HepG2 (cell line): ENCODE results near the gene TAOK3. TPM values are rescaled to one million over a fixed set of nuclear protein-coding genes. Genes with fewer than 3 reads are reported as not detected.
A peak's percentile ranks its signal among the peaks of the same experiment; 100 is the strongest.

ENCODE experiments used
- ARID2 ChIP-seq: sonication (generic); formaldehyde crosslinking; IDR thresholded peaks from 2 replicates; pipeline ENCODE4 v1.8.1; 2022; ENCODE audit warnings: mild to moderate bottlenecking, missing genetic modification reagents, borderline replicate concordance
- ELK4 ChIP-seq: sonication (generic); formaldehyde crosslinking; IDR thresholded peaks from 2 replicates; pipeline ENCODE4 v1.9.0; 2021; ENCODE audit warnings: missing genetic modification reagents, borderline replicate concordance
- HDAC1 ChIP-seq: sonication (generic); formaldehyde crosslinking; IDR thresholded peaks from 2 replicates; pipeline ENCODE4 v1.5.1; 2020; ENCODE audit warnings: mild to moderate bottlenecking, missing genetic modification reagents
- IRX3 ChIP-seq: sonication (generic); formaldehyde crosslinking; IDR thresholded peaks from 2 replicates; pipeline ENCODE4 v1.8.1; 2023; ENCODE audit warnings: mild to moderate bottlenecking, low read depth, missing genetic modification reagents, borderline replicate concordance
- KLF9 ChIP-seq: IDR thresholded peaks from 2 replicates; pipeline ENCODE4 v1.6.1; 2016; ENCODE audit warnings: low read depth
- MEF2D ChIP-seq: sonication (generic); formaldehyde crosslinking; IDR thresholded peaks from 2 replicates; pipeline ENCODE4 v1.5.1; 2020; ENCODE audit warnings: mild to moderate bottlenecking, missing genetic modification reagents
- MYC ChIP-seq: sonication (generic); formaldehyde crosslinking; IDR thresholded peaks from 2 replicates; pipeline ENCODE4 v1.9.0; 2021; ENCODE audit warnings: missing genetic modification reagents, borderline replicate concordance
- MYNN ChIP-seq: sonication (generic); formaldehyde crosslinking; IDR thresholded peaks from 2 replicates; pipeline ENCODE4 v1.4.0; 2020; ENCODE audit warnings: mild to moderate bottlenecking, low read depth, missing genetic modification reagents
- RBM22 ChIP-seq: fragments of 200-400 bp; formaldehyde crosslinking; optimal IDR thresholded peaks from 2 replicates; pipeline ENCODE3; 2017; ENCODE audit warnings: mild to moderate bottlenecking, low read length, moderate library complexity
- SALL2 ChIP-seq: sonication (generic); formaldehyde crosslinking; IDR thresholded peaks from 2 replicates; pipeline ENCODE4 v1.8.1; 2023; ENCODE audit warnings: mild to moderate bottlenecking, missing genetic modification reagents, inconsistent platforms
- SRF ChIP-seq: IDR thresholded peaks from 2 replicates; pipeline ENCODE4 v1.6.1; 2011; ENCODE audit warnings: mild to moderate bottlenecking, low read depth, low read length, moderate library complexity
- TSC22D2 ChIP-seq: sonication (generic); formaldehyde crosslinking; IDR thresholded peaks from 2 replicates; pipeline ENCODE4 v1.5.1; 2020; ENCODE audit warnings: missing genetic modification reagents, mild to moderate bottlenecking, borderline replicate concordance
- ZFP36 ChIP-seq: fragments of 150-350 bp; IDR thresholded peaks from 2 replicates; pipeline ENCODE4 v1.6.1; 2018; ENCODE audit warnings: borderline replicate concordance, low read length, low read depth; ENCODE audit not compliant: partially characterized antibody
- ZFX ChIP-seq: sonication (generic); formaldehyde crosslinking; IDR thresholded peaks from 2 replicates; pipeline ENCODE4 v1.4.0; 2020; ENCODE audit warnings: mild to moderate bottlenecking, low read depth, missing genetic modification reagents, moderate library complexity
- ZNF318 ChIP-seq: sonication (generic); formaldehyde crosslinking; IDR thresholded peaks from 2 replicates; pipeline ENCODE4 v1.4.0; 2020; ENCODE audit warnings: mild to moderate bottlenecking, missing genetic modification reagents
- ZNF883 ChIP-seq: sonication (generic); formaldehyde crosslinking; IDR thresholded peaks from 2 replicates; pipeline ENCODE4 v1.5.1; 2020; ENCODE audit warnings: mild to moderate bottlenecking, missing genetic modification reagents; ENCODE audit errors: not compliant biosample characterization
- ZUFSP ChIP-seq: sonication (generic); formaldehyde crosslinking; IDR thresholded peaks from 2 replicates; pipeline ENCODE4 v1.9.0; 2021; ENCODE audit warnings: missing genetic modification reagents, mild to moderate bottlenecking, borderline replicate concordance
- polyA plus RNA-seq, 8 experiments: library from polyadenylated mRNA; depleted of rRNA in 3 of 8; stranded (reverse) in 7 of 8; unstranded in 1 of 8; fragments of >200 nt; fragmentation: Illumina TruSeq in 4 of 8; extraction: Trizol in 4 of 8; gene quantifications; 2 replicates each; pipeline versions ENCODE4 v1.2.1 to v1.2.3, GENCODE V29; 2011 to 2016; ENCODE audit warnings: low read depth in 4 of 8, missing spikeins in 1 of 8, mixed read lengths in 1 of 8; ENCODE audit not compliant: insufficient read depth in 1 of 8
- total RNA-seq, 5 experiments: library from RNA; depleted of rRNA; stranded (reverse); fragments of >200 nt; fragmentation: Illumina TruSeq; extraction: Trizol; gene quantifications; 2 replicates each; pipeline ENCODE4 v1.2.3, GENCODE V29; 2016; ENCODE audit warnings: low read depth in 1 of 5

Gene TAOK3
- total and polyA plus RNA-seq, 2 of the 13 experiments (the other 11 are each of a cell fraction or from before 2014, with no cell fraction given): 10.4 to 12.3 TPM

GRCh38 chr12:118372541-118373495, at the start of gene TAOK3 (continued):
- TF ChIP-seq ZNF883 (CRISPR knock-in tag): peak; percentile 67
- no peak for TF ChIP-seq IRX3
- no peak for TF ChIP-seq ZNF318 (CRISPR knock-in tag)
- no peak for TF ChIP-seq MYNN (CRISPR knock-in tag)
- no peak for TF ChIP-seq ZUFSP (CRISPR knock-in tag)
- TF ChIP-seq HDAC1 (CRISPR knock-in tag): peak; percentile 78
- no peak for TF ChIP-seq ARID2
- peak; percentile 86; the same call in 1 of the 2 replicates for TF ChIP-seq SALL2
- TF ChIP-seq KLF9: no peak
- peak; percentile 78 for TF ChIP-seq ZFX
- no peak for TF ChIP-seq RBM22
- peak; percentile 62 for TF ChIP-seq MYC
- no peak for TF ChIP-seq MEF2D (CRISPR knock-in tag)
- TF ChIP-seq SRF: peak; percentile 95
- TF ChIP-seq TSC22D2 (CRISPR knock-in tag): no peak
- TF ChIP-seq ELK4 (CRISPR knock-in tag): no peak
- no peak for TF ChIP-seq ZFP36
